ENCODE measurements around the gene ACTBL2.

DNA sequence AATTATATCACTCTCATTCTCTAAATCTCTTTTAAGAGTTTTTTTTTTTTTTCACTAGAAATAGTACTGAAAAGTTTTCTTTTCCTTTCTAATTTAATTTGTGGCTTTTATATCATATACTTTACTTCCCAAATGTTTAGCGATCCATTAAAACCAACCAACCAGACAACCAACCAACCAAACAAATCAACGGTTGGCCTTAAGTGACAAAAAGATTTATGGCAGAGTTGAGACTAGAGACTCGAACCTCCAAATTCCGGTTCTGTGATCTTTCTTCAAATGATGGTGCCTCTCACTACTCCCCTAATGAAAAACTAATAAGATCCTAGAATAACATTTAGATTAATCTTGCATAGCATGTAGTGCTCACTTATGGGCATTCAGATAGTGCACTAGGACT, 45.3 kb upstream of the ACTBL2 start:
- TF ChIP-seq EZH2 (IDR thresholded peaks at IDR 0.05; ENCODE audit: low read length): no peak
- TF ChIP-seq CTCF (optimal IDR thresholded peaks at IDR 0.05 in 1 of 3, IDR thresholded peaks at IDR 0.05 in 1 of 3, conservative IDR thresholded peaks at IDR 0.05 in 1 of 3; ENCODE audit: extremely low read depth in 1 of 3, insufficient read depth in 2 of 3, low read length in 3 of 3): no peak

Data from keratinocyte (primary cell).